Loucy (cell line): ENCODE measurements around the gene ECHS1.
"Not testable (repeated sequence)": the region's sequence is repeated elsewhere in the genome, so short reads cannot be mapped to it uniquely, and the experiment has no call there.

Source experiments
- H2AFZ ChIP-seq: fragments of 200-600 bp; sonication (generic); 2 replicates; pipeline ENCODE4 v1.6.0; 2016; ENCODE audit warnings: antibody characterized with exemption, mild to moderate bottlenecking, low read length, moderate library complexity
- H3F3A ChIP-seq: fragments of 200-600 bp; 2 replicates; pipeline ENCODE4 v1.6.0; 2016; ENCODE audit warnings: antibody characterized with exemption, low read depth, mild to moderate bottlenecking
- H3K27me3 ChIP-seq: fragments of 200-600 bp; sonication (generic); 2 replicates; pipeline ENCODE4 v1.6.1; 2014; ENCODE audit warnings: low read length, mild to moderate bottlenecking; ENCODE audit not compliant: insufficient read depth, poor library complexity, severe bottlenecking
- H3K36me3 ChIP-seq: fragments of 200-600 bp; sonication (generic); 2 replicates; pipeline ENCODE4 v1.6.1; 2016; ENCODE audit warnings: low read length; ENCODE audit not compliant: insufficient read depth
- H3K4me1 ChIP-seq: fragments of 200-600 bp; sonication (generic); 2 replicates; pipeline ENCODE4 v1.5.1; 2014; ENCODE audit warnings: low read length, mild to moderate bottlenecking; ENCODE audit not compliant: insufficient read depth, poor library complexity, severe bottlenecking
- H3K4me2 ChIP-seq: fragments of 200-600 bp; sonication (generic); 2 replicates; pipeline ENCODE4 v1.6.0; 2014; ENCODE audit warnings: antibody characterized with exemption, low read length, low read depth, mild to moderate bottlenecking; ENCODE audit not compliant: poor library complexity, severe bottlenecking
- H3K4me3 ChIP-seq: fragments of 200-600 bp; sonication (generic); 2 replicates; pipeline ENCODE4 v1.5.1; 2014; ENCODE audit warnings: low read length, mild to moderate bottlenecking, mixed read lengths; ENCODE audit not compliant: poor library complexity, severe bottlenecking
- H3K79me2 ChIP-seq: fragments of 200-600 bp; sonication (generic); 2 replicates; pipeline ENCODE4 v1.6.1; 2014; ENCODE audit warnings: low read length; ENCODE audit not compliant: insufficient read depth
- H3K9ac ChIP-seq: fragments of 200-600 bp; sonication (generic); 2 replicates; pipeline ENCODE4 v1.6.0; 2014; ENCODE audit warnings: mild to moderate bottlenecking, low read depth, low read length, moderate library complexity; ENCODE audit not compliant: poor library complexity, severe bottlenecking
- H3K9me2 ChIP-seq: fragments of 200-600 bp; sonication (generic); replicated peaks from 2 replicates; pipeline ENCODE4 v1.6.1; 2016; ENCODE audit warnings: low read depth, low read length, mixed read lengths
- H3K9me3 ChIP-seq: fragments of 200-600 bp; sonication (generic); 2 replicates; pipeline ENCODE4 v1.6.1; 2014; ENCODE audit warnings: mild to moderate bottlenecking, antibody characterized with exemption, low read length, low read depth; ENCODE audit not compliant: insufficient read depth
- H4K20me1 ChIP-seq: fragments of 200-600 bp; sonication (generic); 2 replicates; pipeline ENCODE4 v1.6.0; 2014; ENCODE audit warnings: antibody characterized with exemption, low read length, mild to moderate bottlenecking; ENCODE audit not compliant: insufficient read depth, poor library complexity, severe bottlenecking
- EZH2phosphoT487 ChIP-seq: fragments of 200-600 bp; IDR thresholded peaks from 2 replicates; pipeline ENCODE4 v1.6.1; 2018; ENCODE audit warnings: antibody characterized with exemption, mild to moderate bottlenecking, moderate library complexity, borderline replicate concordance
- TF ChIP-seq, protein P1 (sequence below): fragments of 200-600 bp; sonication (generic); conservative IDR thresholded peaks from 2 replicates; pipeline ENCODE4 v1.5.1; 2014; ENCODE audit warnings: mild to moderate bottlenecking, antibody characterized with exemption, low read length

Gene ECHS1

DNA sequence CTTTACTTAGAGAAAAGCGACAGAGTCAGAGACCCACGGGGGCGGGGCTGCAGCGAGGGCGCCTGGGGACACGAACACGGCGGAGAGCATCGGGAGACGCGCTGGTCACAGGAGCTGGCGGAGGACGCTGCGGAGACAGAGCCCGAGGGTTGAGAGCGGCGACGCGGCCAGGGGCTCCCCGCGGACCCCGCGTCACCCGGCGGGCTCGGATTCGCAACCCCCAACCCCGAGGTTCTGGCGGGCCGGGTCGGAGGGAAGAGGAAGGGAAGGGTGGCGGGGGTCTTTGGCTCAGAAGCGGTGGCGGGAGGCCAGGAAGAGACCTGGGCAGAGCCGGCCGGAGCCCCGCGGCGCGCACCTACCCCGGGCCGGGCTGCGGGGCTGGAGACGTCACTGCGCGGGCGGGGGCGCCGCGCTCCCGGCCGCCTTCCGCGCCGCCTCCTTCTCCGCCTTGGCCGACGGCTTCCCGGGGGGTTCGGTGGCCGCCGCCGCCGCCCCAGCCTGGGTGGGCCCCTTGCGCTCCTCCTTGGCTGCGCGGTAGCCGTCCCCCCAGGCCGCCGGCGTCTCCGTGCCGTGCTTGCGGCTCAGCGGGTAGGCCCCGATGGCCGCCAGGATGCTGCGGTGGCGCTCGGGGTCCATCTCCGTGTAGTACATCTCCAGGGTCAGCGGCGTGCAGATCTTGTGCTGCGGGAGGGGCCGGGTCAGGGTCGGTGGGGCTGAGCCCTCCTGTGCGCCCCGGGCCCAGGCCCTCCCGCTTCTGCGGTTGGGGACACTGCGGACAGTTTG, 47.5 kb downstream of the ECHS1 start:
- H3K4me2 ChIP-seq: no peak overlapping the region
- H3K4me1 ChIP-seq: peaks cover 10% of the 10 kb centered on the region
- no peak overlapping the region for H3K4me3 ChIP-seq
- H3K9me3 ChIP-seq: no peaks in the 10 kb centered on the region
- no peaks in the 10 kb centered on the region for H3K79me2 ChIP-seq
- no peak overlapping the region for H3K9ac ChIP-seq
- H3F3A ChIP-seq: no peaks in the 10 kb centered on the region
- TF ChIP-seq, protein P1, sequence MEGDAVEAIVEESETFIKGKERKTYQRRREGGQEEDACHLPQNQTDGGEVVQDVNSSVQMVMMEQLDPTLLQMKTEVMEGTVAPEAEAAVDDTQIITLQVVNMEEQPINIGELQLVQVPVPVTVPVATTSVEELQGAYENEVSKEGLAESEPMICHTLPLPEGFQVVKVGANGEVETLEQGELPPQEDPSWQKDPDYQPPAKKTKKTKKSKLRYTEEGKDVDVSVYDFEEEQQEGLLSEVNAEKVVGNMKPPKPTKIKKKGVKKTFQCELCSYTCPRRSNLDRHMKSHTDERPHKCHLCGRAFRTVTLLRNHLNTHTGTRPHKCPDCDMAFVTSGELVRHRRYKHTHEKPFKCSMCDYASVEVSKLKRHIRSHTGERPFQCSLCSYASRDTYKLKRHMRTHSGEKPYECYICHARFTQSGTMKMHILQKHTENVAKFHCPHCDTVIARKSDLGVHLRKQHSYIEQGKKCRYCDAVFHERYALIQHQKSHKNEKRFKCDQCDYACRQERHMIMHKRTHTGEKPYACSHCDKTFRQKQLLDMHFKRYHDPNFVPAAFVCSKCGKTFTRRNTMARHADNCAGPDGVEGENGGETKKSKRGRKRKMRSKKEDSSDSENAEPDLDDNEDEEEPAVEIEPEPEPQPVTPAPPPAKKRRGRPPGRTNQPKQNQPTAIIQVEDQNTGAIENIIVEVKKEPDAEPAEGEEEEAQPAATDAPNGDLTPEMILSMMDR: no peak
- TF ChIP-seq EZH2phosphoT487: no peak
- no peaks in the 10 kb centered on the region for H4K20me1 ChIP-seq
- no peaks in the 10 kb centered on the region for H3K9me2 ChIP-seq
- H2AFZ ChIP-seq: no peak overlapping the region
- H3K36me3 ChIP-seq: no peaks in the 10 kb centered on the region
- H3K27me3 ChIP-seq: no peaks in the 10 kb centered on the region

DNA sequence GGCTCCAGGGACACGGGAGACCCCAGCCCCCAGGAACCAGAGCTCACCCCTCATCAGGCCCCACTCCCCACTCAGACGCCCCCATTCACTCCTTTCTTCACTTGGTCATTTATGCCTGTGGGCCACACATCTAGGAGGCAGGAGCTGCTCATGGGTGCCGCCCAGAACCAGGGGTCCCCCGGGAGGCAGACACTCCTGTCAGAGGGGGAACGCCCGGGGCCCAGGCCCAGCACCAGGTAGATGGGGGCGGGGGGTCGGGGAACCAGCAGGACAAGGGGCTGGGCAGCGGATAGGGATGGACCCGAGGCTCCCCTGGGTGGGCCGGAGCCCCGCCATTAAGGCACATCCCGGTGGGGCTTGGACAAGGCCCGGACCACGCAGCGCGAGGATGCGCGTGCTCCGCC, 48.3 kb downstream of the ECHS1 start:
- H3K4me3 ChIP-seq: no peak overlapping the region
- H2AFZ ChIP-seq: no peak overlapping the region
- TF ChIP-seq EZH2phosphoT487: no peak
- TF ChIP-seq, protein P1: no peak
- H4K20me1 ChIP-seq: no peaks in the 10 kb centered on the region
- no peak overlapping the region for H3K9ac ChIP-seq
- no peaks in the 10 kb centered on the region for H3K79me2 ChIP-seq
- peaks cover 10% of the 10 kb centered on the region for H3K4me1 ChIP-seq
- H3K9me2 ChIP-seq: no peaks in the 10 kb centered on the region
- H3K9me3 ChIP-seq: no peaks in the 10 kb centered on the region
- no peaks in the 10 kb centered on the region for H3K27me3 ChIP-seq
- H3F3A ChIP-seq: no peaks in the 10 kb centered on the region
- no peaks in the 10 kb centered on the region for H3K36me3 ChIP-seq
- peak overlapping the region; percentile 34 for H3K4me2 ChIP-seq

DNA sequence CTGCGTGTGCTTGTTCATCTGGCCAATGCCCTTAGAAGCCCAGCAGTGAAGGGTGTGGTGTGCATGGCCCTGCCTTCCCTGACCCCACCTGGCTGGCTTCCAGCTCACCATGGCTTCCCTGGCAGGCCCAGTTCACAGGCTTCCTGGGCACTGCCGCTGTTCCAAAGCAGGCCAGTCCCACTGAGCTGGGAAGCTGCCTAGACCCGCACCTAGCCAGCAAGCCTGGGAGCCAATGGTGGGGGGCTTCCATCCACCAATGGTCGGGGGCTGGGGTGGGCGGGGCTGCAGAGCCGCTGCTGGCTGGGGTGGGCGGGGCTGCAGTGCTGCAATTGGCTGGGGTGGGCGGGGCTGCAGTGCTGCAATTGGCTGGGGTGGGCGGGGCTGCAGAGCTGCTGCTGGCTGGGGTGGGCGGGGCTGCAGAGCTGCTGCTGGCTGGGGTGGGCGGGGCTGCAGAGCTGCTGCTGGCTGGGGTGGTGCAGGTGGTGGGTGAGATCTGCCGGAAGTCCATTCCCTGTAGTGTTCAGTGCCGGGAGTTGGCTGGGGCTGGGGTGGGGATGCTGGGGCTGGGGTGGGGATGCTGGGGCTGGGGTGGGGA, 48.9 kb downstream of the ECHS1 start:
- Histone ChIP-seq H3K4me2 (no peak overlapping the region), H3K4me1 (peaks cover 10% of the 10 kb centered on the region), H3K4me3 (no peak overlapping the region), H3K9me2 (no peaks in the 10 kb centered on the region), H3F3A (no peaks in the 10 kb centered on the region), H3K36me3 (no peaks in the 10 kb centered on the region), H3K9me3 (no peaks in the 10 kb centered on the region), H3K9ac (no peak overlapping the region), H2AFZ (0 out of 2 replicates have a peak overlapping the region, but pooled peaks have one; percentile 51), H3K79me2 (no peaks in the 10 kb centered on the region), H4K20me1 (no peaks in the 10 kb centered on the region), H3K27me3 (no peaks in the 10 kb centered on the region)
- no peak for TF ChIP-seq EZH2phosphoT487
- TF ChIP-seq, protein P1: no peak

DNA sequence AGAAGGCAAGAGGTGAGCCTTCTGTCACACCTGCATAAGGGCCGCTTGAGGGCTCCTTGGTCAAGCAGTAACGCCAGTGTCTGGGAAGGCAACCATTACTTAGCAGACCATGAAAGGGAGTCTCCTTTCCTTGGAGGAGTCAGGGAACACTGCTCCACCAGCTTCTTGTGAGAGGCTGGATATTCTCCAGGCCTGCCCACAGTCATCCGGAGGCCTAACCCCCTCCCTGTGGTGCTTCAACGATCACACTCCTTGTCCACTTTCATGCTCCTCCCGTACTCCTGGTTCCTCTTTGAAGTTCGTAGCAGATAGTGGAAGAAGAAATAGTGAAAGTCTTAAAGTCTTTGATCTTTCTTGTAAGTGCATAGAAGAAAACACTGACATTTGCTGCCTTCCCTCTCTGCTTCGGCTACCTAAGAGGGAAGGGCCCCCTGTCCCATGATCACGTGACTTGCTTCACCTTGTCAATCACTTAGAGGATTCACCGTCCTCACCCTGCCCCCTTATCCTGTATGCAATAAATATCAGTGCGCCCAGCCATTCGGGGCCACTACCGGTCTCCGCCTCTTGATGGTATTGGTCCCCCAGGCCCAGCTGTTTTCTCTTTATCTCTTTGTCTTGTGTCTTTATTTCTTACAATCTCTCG, 51.0 kb downstream of the ECHS1 start:
- not testable (repeated sequence) for H3F3A ChIP-seq, H3K27me3 ChIP-seq, H3K9ac ChIP-seq, H3K4me3 ChIP-seq, H4K20me1 ChIP-seq, H3K36me3 ChIP-seq, H3K79me2 ChIP-seq, H3K9me2 ChIP-seq, H3K9me3 ChIP-seq, H3K4me2 ChIP-seq, H3K4me1 ChIP-seq, H2AFZ ChIP-seq

GRCh38 chr10:133320852-133321422, 52.2 kb downstream of the ECHS1 start:
- H4K20me1 ChIP-seq, H3K27me3 ChIP-seq, H3F3A ChIP-seq, H3K4me1 ChIP-seq, H3K4me2 ChIP-seq, H3K79me2 ChIP-seq, H3K4me3 ChIP-seq, H3K9me3 ChIP-seq, H3K9ac ChIP-seq, H3K9me2 ChIP-seq, H2AFZ ChIP-seq, H3K36me3 ChIP-seq: not testable (repeated sequence)
